H9 (cell line): ENCODE data around the gene FAM227A. TPM values are rescaled to one million over a fixed set of nuclear protein-coding genes. Genes with fewer than 3 reads are reported as not detected.

Source experiments
- DNase-seq: peaks from one replicate; pipeline ENCODE4 v3.0.0-alpha.2; 2017
- H2AFZ ChIP-seq: one replicate; pipeline ENCODE4 v1.6.1; 2013; ENCODE audit warnings: mild to moderate bottlenecking, low read length, control low read depth, moderate library complexity
- H2AK5ac ChIP-seq: 2 replicates; pipeline ENCODE4 v1.6.1; 2013; ENCODE audit warnings: low read length, control low read depth, mixed read lengths; ENCODE audit not compliant: insufficient read length
- H2BK120ac ChIP-seq: one replicate; pipeline ENCODE4 v1.6.1; 2013; ENCODE audit warnings: low read depth, mild to moderate bottlenecking, low read length, control low read depth, inconsistent platforms; ENCODE audit not compliant: poor library complexity, severe bottlenecking
- H2BK12ac ChIP-seq: 2 replicates; pipeline ENCODE4 v1.6.1; 2013; ENCODE audit warnings: low read length, control low read depth, mixed read lengths, low read depth; ENCODE audit not compliant: insufficient read length
- H2BK15ac ChIP-seq: 2 replicates; pipeline ENCODE4 v1.6.1; 2013; ENCODE audit warnings: low read depth, low read length, control low read depth
- H2BK20ac ChIP-seq: one replicate; pipeline ENCODE4 v1.6.1; 2013; ENCODE audit warnings: low read depth, mild to moderate bottlenecking, low read length, control low read depth, inconsistent platforms; ENCODE audit not compliant: poor library complexity, severe bottlenecking
- H2BK5ac ChIP-seq: 2 replicates; pipeline ENCODE4 v1.6.1; 2013; ENCODE audit warnings: low read length, control low read depth, mixed read lengths; ENCODE audit not compliant: insufficient read length
- H3K14ac ChIP-seq: 2 replicates; pipeline ENCODE4 v1.6.1; 2013; ENCODE audit warnings: low read length, control low read depth; ENCODE audit not compliant: insufficient read depth
- H3K18ac ChIP-seq: 2 replicates; pipeline ENCODE4 v1.6.1; 2013; ENCODE audit warnings: low read depth, mild to moderate bottlenecking, mixed read lengths, low read length, control low read depth; ENCODE audit not compliant: insufficient read length
- H3K23ac ChIP-seq: 2 replicates; pipeline ENCODE4 v1.6.1; 2013; ENCODE audit warnings: low read length, control low read depth, mixed read lengths, low read depth; ENCODE audit not compliant: insufficient read length
- H3K23me2 ChIP-seq: 2 replicates; pipeline ENCODE4 v1.6.1; 2013; ENCODE audit warnings: low read depth, mild to moderate bottlenecking, mixed read lengths, low read length, control low read depth; ENCODE audit not compliant: insufficient read length, poor library complexity, severe bottlenecking
- H3K27ac ChIP-seq: 2 replicates; pipeline ENCODE4 v1.5.1; 2013; ENCODE audit warnings: low read length, control low read depth, mixed read lengths, low read depth; ENCODE audit not compliant: insufficient read length
- H3K27me3 ChIP-seq: 2 replicates; pipeline ENCODE4 v1.6.1; 2013; ENCODE audit warnings: low read length, control low read depth, inconsistent platforms; ENCODE audit not compliant: insufficient read depth
- H3K4ac ChIP-seq: 2 replicates; pipeline ENCODE4 v1.6.1; 2013; ENCODE audit warnings: low read depth, mild to moderate bottlenecking, control low read depth, inconsistent platforms, low read length, moderate library complexity
- H3K4me1 ChIP-seq: 2 replicates; pipeline ENCODE4 v1.6.1; 2013; ENCODE audit warnings: low read length, control low read depth, inconsistent platforms; ENCODE audit not compliant: insufficient read depth
- H3K4me2 ChIP-seq: 2 replicates; pipeline ENCODE4 v1.6.1; 2013; ENCODE audit warnings: low read length, control low read depth, mixed read lengths; ENCODE audit not compliant: insufficient read length, insufficient read depth
- H3K56ac ChIP-seq: 2 replicates; pipeline ENCODE4 v1.6.1; 2013; ENCODE audit warnings: low read depth, mild to moderate bottlenecking, mixed read lengths, low read length, control low read depth; ENCODE audit not compliant: insufficient read length
- H3K79me1 ChIP-seq: 2 replicates; pipeline ENCODE4 v1.6.1; 2013; ENCODE audit warnings: low read depth, mild to moderate bottlenecking, moderate library complexity, low read length, control low read depth, inconsistent platforms; ENCODE audit not compliant: insufficient read depth, poor library complexity, severe bottlenecking
- H3K79me2 ChIP-seq: 2 replicates; pipeline ENCODE4 v1.6.1; 2013; ENCODE audit warnings: low read length, control low read depth, inconsistent platforms; ENCODE audit not compliant: insufficient read depth
- H3K9ac ChIP-seq: 2 replicates; pipeline ENCODE4 v1.6.1; 2013; ENCODE audit warnings: low read length, control low read depth, mixed read lengths; ENCODE audit not compliant: insufficient read length; ENCODE audit errors: extremely low read depth
- H3K9me3 ChIP-seq: one replicate; pipeline ENCODE4 v1.6.1; 2013; ENCODE audit warnings: low read depth, low read length, inconsistent platforms; ENCODE audit not compliant: control insufficient read depth
- H3T11ph ChIP-seq: one replicate; pipeline ENCODE4 v1.6.1; 2013; ENCODE audit warnings: mild to moderate bottlenecking, low read length, control low read depth, inconsistent platforms
- H4K20me1 ChIP-seq: one replicate; pipeline ENCODE4 v1.6.1; 2013; ENCODE audit not compliant: control insufficient read depth, insufficient read length, insufficient read depth
- H4K5ac ChIP-seq: 2 replicates; pipeline ENCODE4 v1.6.1; 2013; ENCODE audit warnings: low read depth, mild to moderate bottlenecking, mixed read lengths, low read length, control low read depth; ENCODE audit not compliant: insufficient read length
- H4K8ac ChIP-seq: replicated peaks from 2 replicates; pipeline ENCODE4 v1.6.1; 2013; ENCODE audit warnings: low read length, control low read depth, mixed read lengths, low read depth; ENCODE audit not compliant: insufficient read length
- H4K91ac ChIP-seq: 2 replicates; pipeline ENCODE4 v1.6.1; 2013; ENCODE audit warnings: low read depth, mild to moderate bottlenecking, moderate library complexity, mixed read lengths, low read length, control low read depth; ENCODE audit not compliant: insufficient read length
- H3K27ac Mint-ChIP-seq, 3 experiments: 2 replicates in 2 of 3; 3 replicates in 1 of 3; pipeline ENCODE4 v1.8.0; 2020 to 2021; ENCODE audit warnings: mixed read lengths in 3 of 3, mild to moderate bottlenecking in 1 of 3, moderate library complexity in 1 of 3
- H3K27me3 Mint-ChIP-seq: 2 replicates; pipeline ENCODE4 v1.8.0; 2021; ENCODE audit warnings: low read depth, mild to moderate bottlenecking, moderate library complexity, mixed read lengths
- H3K36me3 Mint-ChIP-seq, 3 experiments: 2 replicates in 2 of 3; 3 replicates in 1 of 3; pipeline ENCODE4 v1.8.0; 2020 to 2021; ENCODE audit warnings: low read depth in 3 of 3, mixed read lengths in 3 of 3; ENCODE audit not compliant: insufficient read depth in 1 of 3
- H3K4me1 Mint-ChIP-seq, 2 experiments: 2 replicates each; pipeline ENCODE4 v1.8.0; 2020; ENCODE audit warnings: mixed read lengths in 2 of 2
- H3K4me3 Mint-ChIP-seq, 2 experiments: 2 replicates in 1 of 2; 3 replicates in 1 of 2; pipeline ENCODE4 v1.8.0; 2020 to 2021; ENCODE audit warnings: mild to moderate bottlenecking in 2 of 2, mixed read lengths in 2 of 2, moderate library complexity in 1 of 2
- H3K9me3 Mint-ChIP-seq, 2 experiments: 2 replicates in 1 of 2; 3 replicates in 1 of 2; pipeline ENCODE4 v1.8.0; 2020; ENCODE audit warnings: mild to moderate bottlenecking in 2 of 2, mixed read lengths in 2 of 2, moderate library complexity in 1 of 2
- WGBS: extraction: QIAGEN DNeasy Blood & Tissue Kit; methylation state at CpG from one replicate; pipeline ENCODE4 v1.1.7; 2013; ENCODE audit warnings: missing lambda C conversion rate, low lambda C conversion rate, mixed read lengths; ENCODE audit not compliant: insufficient read length; ENCODE audit errors: extremely low coverage; 5-methylcytosine and 5-hydroxymethylcytosine counted together
- total RNA-seq: library from RNA; stranded (reverse); gene quantifications from 2 replicates; pipeline ENCODE4 v1.2.1, GENCODE V29; 2021
- TF ChIP-seq, protein P1 (sequence below): fragments of 200-600 bp; sonication (generic); conservative IDR thresholded peaks from 3 replicates; pipeline ENCODE4 v1.8.0; 2021; ENCODE audit warnings: antibody characterized with exemption, mild to moderate bottlenecking

The FAM227A gene
- total RNA-seq, 1 experiment from 2014 or later, result 3.6 TPM

DNA sequence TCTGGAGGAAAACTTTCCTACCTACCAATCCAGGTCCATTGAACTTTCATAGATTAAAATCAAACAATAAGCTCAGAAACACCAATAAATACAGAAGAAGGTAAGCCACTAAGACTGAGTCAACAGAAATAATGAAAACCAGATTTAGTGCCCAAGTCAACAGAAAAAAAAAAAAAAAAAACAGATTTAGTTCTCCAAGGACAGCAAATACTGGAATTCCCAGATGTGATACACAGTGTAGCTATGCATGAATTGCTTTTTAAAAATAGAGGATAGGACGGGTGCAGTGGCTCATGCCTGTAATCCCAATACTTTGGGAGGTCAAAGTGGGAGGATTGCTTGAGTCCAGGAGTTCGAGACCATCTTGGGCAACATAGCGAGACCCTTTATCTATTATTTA is 101.9 kb downstream of the FAM227A start:
- no peaks in the 10 kb centered on the region for H3K9me3 ChIP-seq
- H4K8ac ChIP-seq, result no peak overlapping the region
- H4K91ac ChIP-seq, result no peak overlapping the region
- H2BK20ac ChIP-seq, result no peak overlapping the region
- Mint-ChIP-seq H3K9me3 (no peaks in the 10 kb centered on the region), H3K4me3 (no peak overlapping the region), H3K27me3 (no peaks in the 10 kb centered on the region), H3K36me3 (peaks cover 1 to 9% (median 6%) of the 10 kb centered on the region in 3 experiments; a peak in 5 of 7 replicates), H3K27ac (no peak overlapping the region), H3K4me1 (no peaks in the 10 kb centered on the region)
- no peak overlapping the region for H2AK5ac ChIP-seq
- H3K56ac ChIP-seq, result no peak overlapping the region
- no peak overlapping the region for H3T11ph ChIP-seq
- H2BK15ac ChIP-seq, result no peak overlapping the region
- no peaks in the 10 kb centered on the region for H3K79me2 ChIP-seq
- TF ChIP-seq, protein P1, sequence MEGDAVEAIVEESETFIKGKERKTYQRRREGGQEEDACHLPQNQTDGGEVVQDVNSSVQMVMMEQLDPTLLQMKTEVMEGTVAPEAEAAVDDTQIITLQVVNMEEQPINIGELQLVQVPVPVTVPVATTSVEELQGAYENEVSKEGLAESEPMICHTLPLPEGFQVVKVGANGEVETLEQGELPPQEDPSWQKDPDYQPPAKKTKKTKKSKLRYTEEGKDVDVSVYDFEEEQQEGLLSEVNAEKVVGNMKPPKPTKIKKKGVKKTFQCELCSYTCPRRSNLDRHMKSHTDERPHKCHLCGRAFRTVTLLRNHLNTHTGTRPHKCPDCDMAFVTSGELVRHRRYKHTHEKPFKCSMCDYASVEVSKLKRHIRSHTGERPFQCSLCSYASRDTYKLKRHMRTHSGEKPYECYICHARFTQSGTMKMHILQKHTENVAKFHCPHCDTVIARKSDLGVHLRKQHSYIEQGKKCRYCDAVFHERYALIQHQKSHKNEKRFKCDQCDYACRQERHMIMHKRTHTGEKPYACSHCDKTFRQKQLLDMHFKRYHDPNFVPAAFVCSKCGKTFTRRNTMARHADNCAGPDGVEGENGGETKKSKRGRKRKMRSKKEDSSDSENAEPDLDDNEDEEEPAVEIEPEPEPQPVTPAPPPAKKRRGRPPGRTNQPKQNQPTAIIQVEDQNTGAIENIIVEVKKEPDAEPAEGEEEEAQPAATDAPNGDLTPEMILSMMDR, result no peak
- no peak overlapping the region for H3K23ac ChIP-seq
- H3K27me3 ChIP-seq, result no peaks in the 10 kb centered on the region
- no peaks in the 10 kb centered on the region for H4K20me1 ChIP-seq
- no peak overlapping the region for H2BK5ac ChIP-seq
- no peak for DNase-seq
- H3K79me1 ChIP-seq, result no peaks in the 10 kb centered on the region
- no peak overlapping the region for H2BK12ac ChIP-seq
- no peak overlapping the region for H2AFZ ChIP-seq
- no peaks in the 10 kb centered on the region for H3K4me1 ChIP-seq
- H3K23me2 ChIP-seq, result no peaks in the 10 kb centered on the region
- H2BK120ac ChIP-seq, result no peak overlapping the region
- H3K9ac ChIP-seq, result no peak overlapping the region
- no CpG with 5 or more reads among the region's 3 CpGs for WGBS
- H4K5ac ChIP-seq, result no peak overlapping the region
- no peak overlapping the region for H3K4ac ChIP-seq
- H3K27ac ChIP-seq, result no peak overlapping the region
- no peak overlapping the region for H3K14ac ChIP-seq
- H3K18ac ChIP-seq, result no peak overlapping the region
- no peak overlapping the region for H3K4me2 ChIP-seq
